ENCODE results near the gene SH3GLB2. TPM values are rescaled to one million over a fixed set of nuclear protein-coding genes. Genes with fewer than 3 reads are reported as not detected.

SH3GLB2 gene
- total RNA-seq, 1 donor from 2014 or later = 50.5 TPM

DNA sequence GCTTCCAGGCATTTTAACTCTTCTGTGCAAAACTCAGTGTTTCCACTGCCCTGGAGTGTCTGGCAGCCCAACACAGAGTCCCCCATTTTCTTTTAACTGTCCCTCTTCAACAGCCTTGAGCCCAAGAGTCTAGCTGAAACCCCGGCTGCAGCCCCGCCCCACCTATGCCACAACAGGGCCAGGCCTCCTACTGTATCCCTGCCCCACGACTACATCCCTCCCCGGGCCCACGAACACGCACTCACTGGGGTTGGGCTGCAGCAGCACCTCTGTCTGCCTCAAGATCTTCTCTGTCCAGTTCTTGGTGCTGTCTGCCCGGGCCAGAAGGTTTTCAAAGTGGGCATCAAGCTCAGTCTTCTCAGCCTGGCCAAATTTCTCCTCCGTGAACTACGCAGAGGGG is 6.1 kb downstream of the SH3GLB2 start:
- no peaks in the 10 kb centered on the region for H3K27me3 ChIP-seq (ENCODE audit: control insufficient read depth, insufficient read depth, low read length)
- no peaks in the 10 kb centered on the region for H3K36me3 ChIP-seq (ENCODE audit: control insufficient read depth, insufficient read depth, low read length)
- TF ChIP-seq, protein P1, sequence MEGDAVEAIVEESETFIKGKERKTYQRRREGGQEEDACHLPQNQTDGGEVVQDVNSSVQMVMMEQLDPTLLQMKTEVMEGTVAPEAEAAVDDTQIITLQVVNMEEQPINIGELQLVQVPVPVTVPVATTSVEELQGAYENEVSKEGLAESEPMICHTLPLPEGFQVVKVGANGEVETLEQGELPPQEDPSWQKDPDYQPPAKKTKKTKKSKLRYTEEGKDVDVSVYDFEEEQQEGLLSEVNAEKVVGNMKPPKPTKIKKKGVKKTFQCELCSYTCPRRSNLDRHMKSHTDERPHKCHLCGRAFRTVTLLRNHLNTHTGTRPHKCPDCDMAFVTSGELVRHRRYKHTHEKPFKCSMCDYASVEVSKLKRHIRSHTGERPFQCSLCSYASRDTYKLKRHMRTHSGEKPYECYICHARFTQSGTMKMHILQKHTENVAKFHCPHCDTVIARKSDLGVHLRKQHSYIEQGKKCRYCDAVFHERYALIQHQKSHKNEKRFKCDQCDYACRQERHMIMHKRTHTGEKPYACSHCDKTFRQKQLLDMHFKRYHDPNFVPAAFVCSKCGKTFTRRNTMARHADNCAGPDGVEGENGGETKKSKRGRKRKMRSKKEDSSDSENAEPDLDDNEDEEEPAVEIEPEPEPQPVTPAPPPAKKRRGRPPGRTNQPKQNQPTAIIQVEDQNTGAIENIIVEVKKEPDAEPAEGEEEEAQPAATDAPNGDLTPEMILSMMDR (IDR thresholded peaks at IDR 0.05; ENCODE audit: insufficient read depth, low read length, severe bottlenecking) = no peak
- no peak for DNase-seq (ENCODE audit: low read depth)
- H3K4me3 ChIP-seq (ENCODE audit: low read depth, low read length) = no peak overlapping the region
- no peak for FAIRE-seq

DNA sequence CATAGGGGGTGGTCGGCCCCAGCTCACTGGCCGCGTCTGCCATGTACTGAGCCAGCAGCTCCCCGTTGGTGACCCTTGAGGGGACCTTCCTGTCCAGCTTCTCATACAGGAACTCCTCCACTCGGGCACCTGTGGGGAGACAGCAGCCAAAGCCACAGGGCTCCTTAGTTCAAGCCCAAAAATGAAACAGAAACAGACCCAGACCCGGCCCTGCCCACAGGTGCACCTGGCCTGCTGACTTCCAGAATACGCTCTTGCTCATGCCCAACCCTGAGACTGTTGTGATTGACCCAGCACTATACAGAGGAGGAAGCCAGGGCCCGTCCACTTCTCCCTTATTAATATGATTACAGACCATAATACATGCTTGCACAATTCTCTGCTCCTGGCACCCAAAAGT is 7.0 kb downstream of the SH3GLB2 start:
- FAIRE-seq (no peak), DNase-seq (ENCODE audit: low read depth) (no peak)
- Histone ChIP-seq H3K36me3 (ENCODE audit: control insufficient read depth, insufficient read depth, low read length) (no peaks in the 10 kb centered on the region), H3K27me3 (ENCODE audit: control insufficient read depth, insufficient read depth, low read length) (no peaks in the 10 kb centered on the region), H3K4me3 (ENCODE audit: low read depth, low read length) (no peak overlapping the region)
- TF ChIP-seq, protein P1 (IDR thresholded peaks at IDR 0.05; ENCODE audit: insufficient read depth, low read length, severe bottlenecking) = no peak

DNA sequence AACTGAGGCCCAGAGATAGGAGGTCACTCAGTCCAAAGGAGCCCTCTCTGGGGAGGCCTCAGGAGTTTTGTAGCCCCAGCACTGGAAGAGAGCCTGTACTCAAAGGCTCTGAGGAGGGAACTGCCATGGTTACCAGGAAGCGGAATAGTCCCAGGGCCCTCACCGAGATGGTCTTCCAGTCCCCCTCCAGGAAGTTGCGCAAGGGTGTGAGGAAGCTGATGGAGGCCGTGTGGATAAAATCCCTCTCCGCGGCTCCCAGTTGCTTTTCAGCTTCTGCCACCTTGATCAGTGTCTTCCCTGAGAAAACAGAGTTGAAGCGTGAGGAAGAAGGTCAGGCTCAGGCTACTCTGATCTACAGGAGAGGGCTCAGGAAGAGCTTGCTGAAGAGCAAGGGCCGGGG is 13.5 kb downstream of the SH3GLB2 start:
- no peak for FAIRE-seq
- H3K36me3 ChIP-seq (ENCODE audit: control insufficient read depth, insufficient read depth, low read length) = peaks cover 13% of the 10 kb centered on the region

DNA sequence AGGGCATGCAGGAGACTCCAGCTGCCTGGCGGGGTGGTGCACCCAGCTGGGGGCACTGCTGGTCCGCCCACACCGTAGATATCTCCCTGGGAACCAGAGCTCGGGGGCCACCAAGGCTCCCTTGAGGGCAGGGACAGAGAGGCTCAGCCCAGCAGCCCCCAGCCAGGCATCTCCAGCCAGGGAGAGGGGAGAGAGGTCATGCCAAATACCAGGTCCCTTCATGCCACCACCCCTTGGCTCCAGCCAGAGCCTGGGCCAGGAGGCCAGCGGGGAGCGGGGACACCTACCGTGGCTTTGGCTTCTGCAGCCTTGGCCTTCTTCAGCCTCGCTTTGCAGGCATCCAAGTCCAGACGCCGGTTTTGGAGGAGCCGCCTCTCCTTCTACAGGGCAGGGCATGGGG is 14.0 kb downstream of the SH3GLB2 start:
- TF ChIP-seq, protein P1 (IDR thresholded peaks at IDR 0.05; ENCODE audit: insufficient read depth, low read length, severe bottlenecking) = no peak
- FAIRE-seq (no peak), DNase-seq (ENCODE audit: low read depth) (no peak)
- H3K27me3 ChIP-seq (ENCODE audit: control insufficient read depth, insufficient read depth, low read length) = no peaks in the 10 kb centered on the region
- H3K36me3 ChIP-seq (ENCODE audit: control insufficient read depth, insufficient read depth, low read length) = peaks cover 13% of the 10 kb centered on the region
- H3K4me3 ChIP-seq (ENCODE audit: low read depth, low read length) = no peak overlapping the region

More for the DNA sequence above, 13.5 kb downstream of the SH3GLB2 start:
- DNase-seq (ENCODE audit: low read depth) = no peak
- TF ChIP-seq, protein P1 (IDR thresholded peaks at IDR 0.05; ENCODE audit: insufficient read depth, low read length, severe bottlenecking) = no peak
- Histone ChIP-seq H3K27me3 (ENCODE audit: control insufficient read depth, insufficient read depth, low read length) (no peaks in the 10 kb centered on the region), H3K4me3 (ENCODE audit: low read depth, low read length) (no peak overlapping the region)

DNA sequence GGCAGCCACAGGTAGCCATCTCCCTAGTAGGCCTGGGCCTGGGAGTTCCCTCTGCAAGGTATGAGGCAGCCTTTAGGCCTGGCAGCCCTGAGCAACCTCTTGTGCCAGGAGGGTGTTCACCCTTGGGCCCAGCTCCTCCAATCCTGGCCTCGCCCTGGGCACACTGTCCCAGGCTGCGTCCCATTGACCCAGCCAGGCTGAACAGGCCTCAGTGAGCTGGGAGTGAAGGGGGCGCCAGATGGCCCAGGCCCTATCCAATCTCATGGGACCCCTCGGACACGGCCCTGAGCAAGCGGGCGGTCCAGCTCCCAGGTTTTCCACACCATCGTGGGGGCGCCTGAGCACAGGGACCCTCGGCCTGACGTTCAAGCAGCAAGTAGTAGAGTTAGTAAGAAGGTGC is 14.5 kb downstream of the SH3GLB2 start:
- Histone ChIP-seq H3K27me3 (ENCODE audit: control insufficient read depth, insufficient read depth, low read length) (no peaks in the 10 kb centered on the region), H3K36me3 (ENCODE audit: control insufficient read depth, insufficient read depth, low read length) (peaks cover 13% of the 10 kb centered on the region), H3K4me3 (ENCODE audit: low read depth, low read length) (no peak overlapping the region)
- TF ChIP-seq, protein P1 (IDR thresholded peaks at IDR 0.05; ENCODE audit: insufficient read depth, low read length, severe bottlenecking) = no peak
- FAIRE-seq = peak; percentile 7
- no peak for DNase-seq (ENCODE audit: low read depth)

DNA sequence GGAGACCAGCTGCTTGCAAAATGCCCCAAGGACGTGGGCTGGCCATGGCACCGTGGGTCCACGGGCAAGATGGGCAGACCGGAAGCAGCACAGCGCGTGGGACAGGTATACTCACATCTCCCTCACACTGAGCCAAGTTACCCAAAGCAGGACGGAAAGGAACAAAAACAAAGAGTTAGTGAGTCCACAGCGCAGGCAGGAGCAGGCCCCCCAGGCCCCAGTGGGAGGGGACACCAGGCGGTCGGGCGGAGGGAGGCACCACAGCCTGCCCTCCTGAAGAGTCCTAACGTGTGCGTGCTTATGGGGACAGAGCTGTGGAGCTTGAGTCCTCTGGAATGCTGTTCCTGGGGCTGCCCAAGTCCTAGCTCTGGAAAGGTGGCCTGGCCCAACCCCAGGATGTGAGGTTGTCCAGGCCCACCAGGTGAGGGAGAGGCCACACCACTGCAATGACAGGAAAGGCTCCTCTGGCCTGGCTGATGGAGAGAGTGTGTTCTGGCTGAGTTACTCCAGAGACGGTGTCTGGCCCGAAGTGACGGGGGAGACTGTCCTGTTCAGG is 15.2 kb downstream of the SH3GLB2 start:
- Histone ChIP-seq H3K36me3 (ENCODE audit: control insufficient read depth, insufficient read depth, low read length) (peaks cover 14% of the 10 kb centered on the region), H3K27me3 (ENCODE audit: control insufficient read depth, insufficient read depth, low read length) (no peaks in the 10 kb centered on the region), H3K4me3 (ENCODE audit: low read depth, low read length) (no peak overlapping the region)
- TF ChIP-seq, protein P1 (IDR thresholded peaks at IDR 0.05; ENCODE audit: insufficient read depth, low read length, severe bottlenecking) = no peak
- FAIRE-seq (no peak), DNase-seq (ENCODE audit: low read depth) (no peak)
